IPS-18c (cell line): ENCODE data around the gene UCK1.

Source experiments
- H3K4me3 ChIP-seq: 2 replicates; pipeline ENCODE4 v1.7.0; 2013; ENCODE audit warnings: low read depth, mild to moderate bottlenecking, low read length, moderate library complexity; ENCODE audit not compliant: insufficient read depth
- H3K9me3 ChIP-seq: one replicate; pipeline ENCODE4 v1.6.1; 2013; ENCODE audit warnings: mild to moderate bottlenecking, low read length, moderate library complexity; ENCODE audit not compliant: control insufficient read depth, insufficient read depth

Gene UCK1

DNA sequence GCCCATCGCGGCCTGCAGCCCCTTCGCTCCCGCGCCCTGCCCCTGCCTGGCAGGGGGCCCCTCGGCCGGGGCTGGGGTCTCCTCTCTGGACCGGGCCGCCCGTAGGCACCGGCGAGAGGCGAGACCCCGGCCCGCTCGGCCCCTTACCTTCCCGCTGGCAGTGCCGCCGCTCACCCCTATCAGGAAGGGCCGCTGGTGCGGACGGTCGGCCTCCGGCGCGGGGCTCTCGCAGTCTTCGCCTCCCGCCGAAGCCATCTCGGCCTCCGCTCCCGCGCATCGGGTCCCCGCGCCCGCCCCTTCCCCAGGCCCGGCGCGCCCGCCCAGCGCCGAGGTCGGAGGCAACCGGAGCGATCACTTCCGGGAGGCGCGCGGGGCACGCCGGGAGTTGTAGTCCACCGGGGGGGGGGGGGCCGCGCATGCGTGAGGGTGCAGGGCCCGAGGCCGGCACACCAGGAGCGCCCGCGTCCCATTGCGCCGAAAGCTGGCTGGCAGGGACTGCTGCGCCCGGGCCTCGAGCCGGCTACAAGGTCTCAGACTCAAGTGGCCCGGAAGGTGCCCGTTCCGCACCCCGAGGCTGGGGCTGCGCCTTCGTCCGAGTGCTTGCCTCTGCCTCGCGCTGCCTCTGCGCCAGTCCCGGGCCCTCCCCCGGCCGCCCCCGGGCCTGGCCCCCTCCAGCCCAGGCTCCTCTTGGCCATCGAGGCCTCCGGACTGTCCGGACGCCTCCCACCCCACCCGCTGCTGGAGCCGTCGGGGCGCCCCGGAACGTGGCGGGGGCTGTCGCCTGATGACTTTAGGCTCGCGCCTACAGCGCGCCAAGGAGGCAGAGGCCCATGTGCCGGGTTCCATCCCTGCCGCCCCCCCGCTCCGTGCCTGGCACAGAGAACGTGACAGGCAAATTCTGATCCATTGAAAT lies at the start of gene UCK1:
Gene UCK1 (minus strand): TSS at position 344 of the 913 bp plus-strand sequence. CDS start 89 bp downstream, at position 255.
- H3K4me3 ChIP-seq = peak within 1 kb of the TSS; percentile 81

GRCh38 chr9:131580358-131580757 lies 49.3 kb upstream of the UCK1 start:
- Histone ChIP-seq H3K9me3 (no peaks in the 10 kb centered on the region), H3K4me3 (no peak overlapping the region)

More for the DNA sequence above, at the start of gene UCK1:
- no peaks in the 10 kb centered on the region for H3K9me3 ChIP-seq

GRCh38 chr9:131579789-131580211 lies 48.7 kb upstream of the UCK1 start:
- no peak overlapping the region for H3K4me3 ChIP-seq
- H3K9me3 ChIP-seq = no peaks in the 10 kb centered on the region

- no peaks in the 10 kb centered on the region for H3K9me3 ChIP-seq
- H3K4me3 ChIP-seq = no peak overlapping the region
Observed at GRCh38 chr9:131578731-131579504, 47.9 kb upstream of the UCK1 start.

GRCh38 chr9:131578021-131578420 lies 47.0 kb upstream of the UCK1 start:
- Histone ChIP-seq H3K4me3 (no peak overlapping the region), H3K9me3 (no peaks in the 10 kb centered on the region)

- Histone ChIP-seq H3K9me3 (no peaks in the 10 kb centered on the region), H3K4me3 (no peak overlapping the region)
Observed at GRCh38 chr9:131577005-131578000, 46.2 kb upstream of the UCK1 start.

- Histone ChIP-seq H3K9me3 (no peaks in the 10 kb centered on the region), H3K4me3 (no peak overlapping the region)
Observed at GRCh38 chr9:131575946-131576853, 45.1 kb upstream of the UCK1 start.

DNA sequence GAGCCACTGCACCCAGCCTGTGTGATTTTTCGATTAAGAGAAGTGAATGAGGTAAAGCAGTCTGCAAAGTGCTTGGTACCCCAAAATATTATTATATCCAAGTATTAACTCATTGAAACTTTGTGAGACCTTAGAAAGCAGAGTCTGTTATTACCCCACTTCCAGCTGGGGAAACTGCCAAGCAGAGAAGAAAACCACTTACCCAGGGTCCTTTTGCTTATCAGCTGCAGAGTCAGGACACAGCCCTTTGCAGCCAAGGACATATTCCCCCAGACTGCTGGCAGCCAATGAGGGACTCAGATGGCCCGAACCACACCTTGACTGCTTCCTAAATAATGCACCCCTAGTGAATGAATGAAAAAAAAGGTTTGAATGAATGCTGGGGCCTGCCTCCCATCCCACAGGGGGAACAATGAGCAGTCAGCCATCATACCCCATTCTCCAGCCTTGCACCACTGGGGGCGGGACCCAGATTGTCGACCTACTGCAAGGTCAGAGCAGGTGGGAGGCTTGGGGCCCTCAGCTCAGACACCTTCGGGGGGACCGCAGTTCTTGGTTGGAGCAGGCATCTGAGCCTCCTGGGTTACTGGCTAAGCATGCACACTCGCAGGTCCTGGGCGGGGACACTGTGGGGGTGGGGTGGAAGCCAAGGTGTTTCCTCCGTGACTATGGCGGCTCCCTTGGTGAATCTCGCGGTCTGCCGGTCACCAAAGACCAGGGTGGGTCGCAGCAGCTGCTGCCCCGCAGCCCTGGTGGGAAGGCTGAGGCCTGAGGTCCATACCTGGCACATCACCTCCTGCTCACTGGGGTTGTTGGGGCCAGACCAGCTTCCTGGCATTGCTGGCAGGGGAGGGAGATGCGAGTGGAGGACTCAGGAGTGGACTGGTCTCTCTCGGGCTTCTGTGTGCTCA lies 43.9 kb upstream of the UCK1 start:
- Histone ChIP-seq H3K4me3 (no peak overlapping the region), H3K9me3 (no peaks in the 10 kb centered on the region)

DNA sequence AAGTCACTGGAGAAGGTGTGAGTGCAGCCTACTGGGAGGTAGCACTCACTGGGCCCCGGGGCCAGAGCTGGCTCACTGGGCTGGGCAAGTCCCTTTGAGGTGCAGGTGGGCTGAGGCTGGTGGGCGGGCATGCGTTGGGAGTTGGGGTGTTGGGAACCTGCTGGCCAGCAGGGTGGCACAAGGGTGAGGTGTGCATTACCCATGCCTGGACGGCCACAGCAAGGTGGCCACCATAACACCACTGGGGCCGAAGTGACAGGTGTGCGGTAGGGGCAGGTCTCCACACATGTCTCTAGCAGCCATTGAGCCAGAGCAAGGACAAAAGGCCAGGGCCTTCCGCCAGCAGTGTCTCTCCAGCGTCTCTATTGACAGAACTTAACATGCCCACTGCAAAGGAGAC lies 36.8 kb upstream of the UCK1 start:
- H3K4me3 ChIP-seq = no peak overlapping the region

GRCh38 chr9:131566158-131566557 lies 35.1 kb upstream of the UCK1 start:
- H3K9me3 ChIP-seq = no peaks in the 10 kb centered on the region
- H3K4me3 ChIP-seq = no peak overlapping the region

More for the DNA sequence above, 36.8 kb upstream of the UCK1 start:
- no peaks in the 10 kb centered on the region for H3K9me3 ChIP-seq

DNA sequence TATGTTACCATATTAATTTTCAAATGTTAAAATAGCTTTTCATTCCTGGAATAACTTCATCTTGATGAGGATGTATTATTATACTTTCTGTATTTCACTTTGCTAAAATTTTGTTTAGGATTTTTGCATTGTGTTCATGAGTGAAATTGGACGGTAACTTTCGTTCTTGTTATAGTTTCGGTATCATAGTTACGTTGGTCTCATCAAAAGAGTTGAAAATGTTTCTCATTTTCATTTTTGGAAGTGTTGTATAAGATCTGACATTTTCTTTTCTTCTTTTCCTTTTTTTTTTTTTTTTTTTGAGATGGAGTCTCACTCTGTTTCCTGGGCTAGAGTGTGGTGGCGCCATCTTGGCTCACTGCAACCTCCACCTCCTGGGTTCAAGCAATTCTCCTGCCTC lies 34.3 kb upstream of the UCK1 start:
- no peaks in the 10 kb centered on the region for H3K9me3 ChIP-seq
- H3K4me3 ChIP-seq = no peak overlapping the region

- H3K9me3 ChIP-seq = no peaks in the 10 kb centered on the region
- H3K4me3 ChIP-seq = no peak overlapping the region
Observed at GRCh38 chr9:131562032-131562959, 31.2 kb upstream of the UCK1 start.

DNA sequence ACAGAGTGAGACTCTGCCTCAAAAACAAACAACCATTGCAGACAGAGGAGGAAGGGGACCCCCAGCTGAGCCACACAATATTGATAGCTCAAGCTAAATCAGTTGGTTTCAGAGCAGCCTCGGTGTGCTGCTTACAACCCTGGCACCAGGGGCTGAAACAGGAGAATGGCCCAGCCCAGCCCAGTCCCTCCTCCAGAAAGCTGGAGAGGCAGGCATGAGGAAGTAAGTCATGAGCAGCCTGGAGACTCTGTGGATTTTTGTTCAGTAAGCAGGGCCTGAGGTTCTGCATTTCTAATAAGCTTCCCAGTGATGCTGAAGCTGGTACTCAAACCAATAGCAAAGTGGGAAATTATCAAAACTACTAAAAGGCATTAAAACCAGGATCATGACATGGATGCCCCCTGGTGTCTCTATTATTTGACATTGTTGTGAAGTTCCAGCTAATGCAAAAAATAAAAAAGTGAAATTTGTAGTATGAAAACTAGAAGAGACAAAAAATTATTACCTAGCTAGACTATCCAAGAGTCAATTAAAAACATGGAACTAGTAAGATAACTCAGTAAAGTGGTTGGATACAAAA lies 28.4 kb upstream of the UCK1 start:
- no peaks in the 10 kb centered on the region for H3K9me3 ChIP-seq
- no peak overlapping the region; the same call in 1 of the 2 replicates for H3K4me3 ChIP-seq
